Measurements from ENCODE around the gene EIF4G3. TPM values are rescaled to one million over a fixed set of nuclear protein-coding genes. Genes with fewer than 3 reads are reported as not detected.

The EIF4G3 gene
- total RNA-seq, 1 experiment from 2014 or later, result 72.0 TPM

- H2BK120ac ChIP-seq (ENCODE audit: low read depth, low read length, poor library complexity, severe bottlenecking), result no peak overlapping the region
- H2BK15ac ChIP-seq (ENCODE audit: low read depth, low read length), result no peak overlapping the region
- no peak overlapping the region for H2AFZ ChIP-seq (ENCODE audit: low read length)
- H2BK5ac ChIP-seq (ENCODE audit: insufficient read length, low read length), result no peak overlapping the region
- no peak overlapping the region for H3K56ac ChIP-seq (ENCODE audit: insufficient read length, low read depth, low read length)
- H4K20me1 ChIP-seq (ENCODE audit: control insufficient read depth, insufficient read depth, insufficient read length), result no peaks in the 10 kb centered on the region
- H3K9ac ChIP-seq (ENCODE audit: extremely low read depth, insufficient read length, low read length), result no peak overlapping the region
- peak overlapping the region in 2 of 3 experiments; percentile 1 to 56; a peak in 2 of 7 replicates for H3K27ac Mint-ChIP-seq
- H2AK5ac ChIP-seq (ENCODE audit: insufficient read length, low read length), result no peak overlapping the region
- no peak overlapping the region for H3K23ac ChIP-seq (ENCODE audit: insufficient read length, low read depth, low read length)
- H3T11ph ChIP-seq (ENCODE audit: low read length), result no peak overlapping the region
- peaks cover 3% of the 10 kb centered on the region; the same call in 1 of the 2 replicates for H3K4me1 ChIP-seq (ENCODE audit: insufficient read depth, low read length)
- H3K18ac ChIP-seq (ENCODE audit: insufficient read length, low read depth, low read length), result no peak overlapping the region
- H3K4me3 Mint-ChIP-seq, result no peak overlapping the region
- H2BK12ac ChIP-seq (ENCODE audit: insufficient read length, low read depth, low read length), result no peak overlapping the region
- DNase-seq, result no peak
- H4K91ac ChIP-seq (ENCODE audit: insufficient read length, low read depth, low read length), result no peak overlapping the region
- peaks cover 3 to 6% of the 10 kb centered on the region in 2 experiments; a peak in 1 of 4 replicates for H3K4me1 Mint-ChIP-seq
- H3K4ac ChIP-seq (ENCODE audit: low read depth, low read length), result no peak overlapping the region
- TF ChIP-seq CTCF (conservative IDR thresholded peaks at IDR 0.05), result no peak
- H3K79me2 ChIP-seq (ENCODE audit: insufficient read depth, low read length), result no peaks in the 10 kb centered on the region; the same call in 1 of the 2 replicates
- H3K9me3 Mint-ChIP-seq, result no peaks in the 10 kb centered on the region
- no peak overlapping the region for H3K4me2 ChIP-seq (ENCODE audit: insufficient read depth, insufficient read length, low read length)
- no peaks in the 10 kb centered on the region for H3K9me3 ChIP-seq (ENCODE audit: control insufficient read depth, low read depth, low read length)
- H3K27me3 ChIP-seq (ENCODE audit: insufficient read depth, low read length), result no peaks in the 10 kb centered on the region; the same call in 1 of the 2 replicates
- H3K27ac ChIP-seq (ENCODE audit: insufficient read length, low read depth, low read length), result no peak overlapping the region
- H3K14ac ChIP-seq (ENCODE audit: insufficient read depth, low read length), result no peak overlapping the region
- no peak overlapping the region for H2BK20ac ChIP-seq (ENCODE audit: low read depth, low read length, poor library complexity, severe bottlenecking)
- H4K8ac ChIP-seq (replicated peaks; ENCODE audit: insufficient read length, low read depth, low read length), result no peak overlapping the region
- H4K5ac ChIP-seq (ENCODE audit: insufficient read length, low read depth, low read length), result no peak overlapping the region
- no peaks in the 10 kb centered on the region for H3K27me3 Mint-ChIP-seq (ENCODE audit: low read depth)
- peaks cover 3 to 14% (median 13%) of the 10 kb centered on the region in 3 experiments; a peak in 6 of 7 replicates for H3K36me3 Mint-ChIP-seq (ENCODE audit: insufficient read depth in 1 of 3, low read depth in 3 of 3)
- no peaks in the 10 kb centered on the region for H3K23me2 ChIP-seq (ENCODE audit: insufficient read length, low read depth, low read length, poor library complexity, severe bottlenecking)
- no peaks in the 10 kb centered on the region for H3K79me1 ChIP-seq (ENCODE audit: insufficient read depth, low read depth, low read length, poor library complexity, severe bottlenecking)
Observed at GRCh38 chr1:21077085-21077484, 99.6 kb downstream of the EIF4G3 start.
